Measurements from ENCODE around the gene DDX60.
A peak's percentile ranks its signal among the peaks of the same experiment; 100 is the strongest.

Gene DDX60

DNA sequence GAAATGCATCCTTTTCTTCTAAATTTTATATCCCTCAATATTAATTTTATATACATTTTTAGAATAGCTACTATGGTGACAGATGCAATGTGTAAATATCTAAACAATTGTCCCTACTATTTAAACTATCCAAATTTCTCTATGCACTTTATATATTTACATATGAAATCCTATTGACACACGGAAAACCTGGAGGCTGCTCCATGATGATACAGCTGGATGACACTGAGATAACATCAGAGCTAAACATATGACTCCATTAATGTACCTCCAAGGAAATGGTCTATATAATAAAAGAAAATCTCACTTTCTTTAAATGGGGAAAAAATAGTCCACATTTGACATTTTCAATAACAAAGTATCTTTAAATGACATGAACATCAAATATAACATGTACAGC is 43.7 kb downstream of the DDX60 start:
- TF ChIP-seq, protein P1, sequence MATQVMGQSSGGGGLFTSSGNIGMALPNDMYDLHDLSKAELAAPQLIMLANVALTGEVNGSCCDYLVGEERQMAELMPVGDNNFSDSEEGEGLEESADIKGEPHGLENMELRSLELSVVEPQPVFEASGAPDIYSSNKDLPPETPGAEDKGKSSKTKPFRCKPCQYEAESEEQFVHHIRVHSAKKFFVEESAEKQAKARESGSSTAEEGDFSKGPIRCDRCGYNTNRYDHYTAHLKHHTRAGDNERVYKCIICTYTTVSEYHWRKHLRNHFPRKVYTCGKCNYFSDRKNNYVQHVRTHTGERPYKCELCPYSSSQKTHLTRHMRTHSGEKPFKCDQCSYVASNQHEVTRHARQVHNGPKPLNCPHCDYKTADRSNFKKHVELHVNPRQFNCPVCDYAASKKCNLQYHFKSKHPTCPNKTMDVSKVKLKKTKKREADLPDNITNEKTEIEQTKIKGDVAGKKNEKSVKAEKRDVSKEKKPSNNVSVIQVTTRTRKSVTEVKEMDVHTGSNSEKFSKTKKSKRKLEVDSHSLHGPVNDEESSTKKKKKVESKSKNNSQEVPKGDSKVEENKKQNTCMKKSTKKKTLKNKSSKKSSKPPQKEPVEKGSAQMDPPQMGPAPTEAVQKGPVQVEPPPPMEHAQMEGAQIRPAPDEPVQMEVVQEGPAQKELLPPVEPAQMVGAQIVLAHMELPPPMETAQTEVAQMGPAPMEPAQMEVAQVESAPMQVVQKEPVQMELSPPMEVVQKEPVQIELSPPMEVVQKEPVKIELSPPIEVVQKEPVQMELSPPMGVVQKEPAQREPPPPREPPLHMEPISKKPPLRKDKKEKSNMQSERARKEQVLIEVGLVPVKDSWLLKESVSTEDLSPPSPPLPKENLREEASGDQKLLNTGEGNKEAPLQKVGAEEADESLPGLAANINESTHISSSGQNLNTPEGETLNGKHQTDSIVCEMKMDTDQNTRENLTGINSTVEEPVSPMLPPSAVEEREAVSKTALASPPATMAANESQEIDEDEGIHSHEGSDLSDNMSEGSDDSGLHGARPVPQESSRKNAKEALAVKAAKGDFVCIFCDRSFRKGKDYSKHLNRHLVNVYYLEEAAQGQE (IDR thresholded peaks at IDR 0.05; ENCODE audit: insufficient read depth in 1 of 2, low read depth in 2 of 2, low read length in 2 of 2) = no peak
- TF ChIP-seq FOXP2 (optimal IDR thresholded peaks at IDR 0.05; ENCODE audit: borderline replicate concordance, extremely low read depth, extremely low read length, insufficient read depth) = no peak
- TF ChIP-seq TAF1 (IDR thresholded peaks at IDR 0.05; ENCODE audit: borderline replicate concordance, insufficient read depth, low read length) = no peak
- TF ChIP-seq POLR2AphosphoS5 (IDR thresholded peaks at IDR 0.05; ENCODE audit: low read depth, low read length) = no peak
- no peak for TF ChIP-seq SIN3A (IDR thresholded peaks at IDR 0.05; ENCODE audit: borderline replicate concordance, insufficient read depth, low read length)

- TF ChIP-seq, protein P1 (IDR thresholded peaks at IDR 0.05; ENCODE audit: insufficient read depth in 1 of 2, low read depth in 2 of 2, low read length in 2 of 2) = peak; percentile 43 to 82; a peak in 2 of 4 replicates
- no peak for TF ChIP-seq FOXP2 (optimal IDR thresholded peaks at IDR 0.05; ENCODE audit: borderline replicate concordance, extremely low read depth, extremely low read length, insufficient read depth)
Observed at GRCh38 chr4:168273838-168274237, 44.7 kb downstream of the DDX60 start.

GRCh38 chr4:168272488-168272887 is 46.1 kb downstream of the DDX60 start:
- no peak for TF ChIP-seq POLR2AphosphoS5 (IDR thresholded peaks at IDR 0.05; ENCODE audit: low read depth, low read length)
- TF ChIP-seq FOXP2 (optimal IDR thresholded peaks at IDR 0.05; ENCODE audit: borderline replicate concordance, extremely low read depth, extremely low read length, insufficient read depth) = no peak
- no peak for TF ChIP-seq SIN3A (IDR thresholded peaks at IDR 0.05; ENCODE audit: borderline replicate concordance, insufficient read depth, low read length)
- TF ChIP-seq, protein P1 (IDR thresholded peaks at IDR 0.05; ENCODE audit: insufficient read depth in 1 of 2, low read depth in 2 of 2, low read length in 2 of 2) = no peak
- no peak for TF ChIP-seq TAF1 (IDR thresholded peaks at IDR 0.05; ENCODE audit: borderline replicate concordance, insufficient read depth, low read length)

DNA sequence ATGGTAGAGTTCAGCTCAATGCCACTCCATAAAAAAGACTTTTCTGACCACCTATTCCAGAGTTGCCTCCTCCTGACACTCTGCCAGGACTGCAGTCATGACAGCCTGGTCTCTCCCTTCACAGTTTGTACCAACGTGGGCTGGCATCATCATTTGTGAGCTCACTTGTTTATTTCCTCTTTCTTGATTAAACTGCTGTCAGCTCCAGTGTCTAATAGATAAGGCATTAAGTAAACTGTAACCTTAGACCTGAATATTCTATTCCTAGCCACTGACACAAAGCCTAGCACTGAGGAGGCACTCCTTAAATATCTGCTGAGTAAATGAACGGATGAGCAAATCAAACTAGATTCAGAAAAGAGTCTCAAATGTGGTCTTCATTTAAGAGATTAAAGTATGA is 48.7 kb downstream of the DDX60 start:
- TF ChIP-seq TAF1 (IDR thresholded peaks at IDR 0.05; ENCODE audit: borderline replicate concordance, insufficient read depth, low read length) (no peak), FOXP2 (optimal IDR thresholded peaks at IDR 0.05; ENCODE audit: borderline replicate concordance, extremely low read depth, extremely low read length, insufficient read depth) (no peak), SIN3A (IDR thresholded peaks at IDR 0.05; ENCODE audit: borderline replicate concordance, insufficient read depth, low read length) (no peak), POLR2AphosphoS5 (IDR thresholded peaks at IDR 0.05; ENCODE audit: low read depth, low read length) (no peak)
- TF ChIP-seq, protein P1 (IDR thresholded peaks at IDR 0.05; ENCODE audit: insufficient read depth in 1 of 2, low read depth in 2 of 2, low read length in 2 of 2) = no peak

- no peak for TF ChIP-seq SIN3A (IDR thresholded peaks at IDR 0.05; ENCODE audit: borderline replicate concordance, insufficient read depth, low read length)
- TF ChIP-seq, protein P1 (IDR thresholded peaks at IDR 0.05; ENCODE audit: insufficient read depth in 1 of 2, low read depth in 2 of 2, low read length in 2 of 2) = no peak
- no peak for TF ChIP-seq POLR2AphosphoS5 (IDR thresholded peaks at IDR 0.05; ENCODE audit: low read depth, low read length)
- TF ChIP-seq FOXP2 (optimal IDR thresholded peaks at IDR 0.05; ENCODE audit: borderline replicate concordance, extremely low read depth, extremely low read length, insufficient read depth) = no peak
- TF ChIP-seq TAF1 (IDR thresholded peaks at IDR 0.05; ENCODE audit: borderline replicate concordance, insufficient read depth, low read length) = no peak
Observed at GRCh38 chr4:168265327-168265726, 53.2 kb downstream of the DDX60 start.

All from PFSK-1 (cell line).